Measurements from ENCODE around the gene PFDN2.

Gene PFDN2

DNA sequence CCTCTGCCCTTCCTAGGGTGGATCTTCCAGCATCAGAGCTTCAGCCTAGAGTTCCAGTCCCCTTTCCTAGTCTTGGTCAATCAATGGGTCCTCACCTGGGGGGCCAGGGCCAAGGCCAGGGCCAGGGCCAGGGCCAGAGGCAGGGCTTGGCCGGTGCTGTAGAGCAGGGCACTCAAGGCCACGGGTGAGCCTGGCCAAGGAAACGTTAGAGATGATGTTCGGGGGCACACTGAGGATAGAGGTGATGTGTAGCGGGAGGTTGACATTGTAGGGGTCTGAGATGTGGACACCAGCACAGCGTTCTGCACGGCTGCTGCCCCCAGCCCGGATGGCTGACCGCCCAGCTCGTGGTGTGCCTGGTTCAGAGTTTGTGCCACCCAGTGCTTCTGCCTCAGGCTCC lies 66.6 kb downstream of the PFDN2 start:
- DNase-seq (ENCODE audit: low spot score), result no peak

Data from SW480 (cell line).